Measurements from ENCODE around the gene LAMP1.

LAMP1 gene

DNA sequence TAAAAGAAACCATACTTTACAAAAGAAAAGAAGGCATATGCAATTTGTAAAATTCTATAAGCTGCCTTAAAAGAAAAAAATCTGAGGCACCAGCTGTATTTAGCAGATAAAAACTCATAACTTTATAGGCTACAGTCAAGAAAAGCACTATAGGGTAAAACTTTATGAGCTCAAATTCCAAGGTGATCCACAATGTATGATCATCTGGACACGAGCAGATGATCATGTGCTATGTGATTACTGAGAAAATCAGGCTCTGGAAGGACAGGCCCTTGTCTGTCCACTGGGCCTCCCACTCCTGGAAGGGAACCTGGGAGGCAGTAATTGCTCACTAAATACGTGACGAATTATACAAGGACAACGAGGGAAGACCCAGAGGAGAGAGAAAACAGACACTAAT is 59.6 kb downstream of the LAMP1 start:
- TF ChIP-seq, protein P1, sequence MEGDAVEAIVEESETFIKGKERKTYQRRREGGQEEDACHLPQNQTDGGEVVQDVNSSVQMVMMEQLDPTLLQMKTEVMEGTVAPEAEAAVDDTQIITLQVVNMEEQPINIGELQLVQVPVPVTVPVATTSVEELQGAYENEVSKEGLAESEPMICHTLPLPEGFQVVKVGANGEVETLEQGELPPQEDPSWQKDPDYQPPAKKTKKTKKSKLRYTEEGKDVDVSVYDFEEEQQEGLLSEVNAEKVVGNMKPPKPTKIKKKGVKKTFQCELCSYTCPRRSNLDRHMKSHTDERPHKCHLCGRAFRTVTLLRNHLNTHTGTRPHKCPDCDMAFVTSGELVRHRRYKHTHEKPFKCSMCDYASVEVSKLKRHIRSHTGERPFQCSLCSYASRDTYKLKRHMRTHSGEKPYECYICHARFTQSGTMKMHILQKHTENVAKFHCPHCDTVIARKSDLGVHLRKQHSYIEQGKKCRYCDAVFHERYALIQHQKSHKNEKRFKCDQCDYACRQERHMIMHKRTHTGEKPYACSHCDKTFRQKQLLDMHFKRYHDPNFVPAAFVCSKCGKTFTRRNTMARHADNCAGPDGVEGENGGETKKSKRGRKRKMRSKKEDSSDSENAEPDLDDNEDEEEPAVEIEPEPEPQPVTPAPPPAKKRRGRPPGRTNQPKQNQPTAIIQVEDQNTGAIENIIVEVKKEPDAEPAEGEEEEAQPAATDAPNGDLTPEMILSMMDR (IDR thresholded peaks at IDR 0.05; ENCODE audit: borderline replicate concordance, insufficient read depth, low read depth, low read length), result no peak

DNA sequence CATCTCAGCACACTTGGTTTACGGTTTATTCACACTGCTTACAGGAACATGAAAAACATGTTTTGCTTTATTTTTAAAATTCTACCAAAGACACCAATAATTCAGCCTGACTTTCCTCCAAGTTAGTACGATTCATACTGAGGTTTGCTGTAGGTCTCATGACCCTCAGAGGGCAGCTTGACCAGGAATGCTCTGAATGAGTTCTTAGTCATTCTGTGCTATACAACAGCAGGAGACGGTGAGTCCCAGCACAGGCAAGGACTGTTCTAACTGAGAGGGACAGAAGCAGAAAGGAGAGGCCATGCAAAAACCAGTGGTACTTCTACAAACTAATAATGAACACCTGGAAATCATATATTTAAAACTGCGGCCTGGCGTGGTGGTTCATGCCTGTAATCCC is 60.5 kb downstream of the LAMP1 start:
- no peak overlapping the region for H3K4me3 ChIP-seq (ENCODE audit: low read depth, low read length)
- TF ChIP-seq, protein P1 (IDR thresholded peaks at IDR 0.05; ENCODE audit: borderline replicate concordance, insufficient read depth, low read depth, low read length), result no peak

More for the DNA sequence above, 59.6 kb downstream of the LAMP1 start:
- no peak overlapping the region for H3K4me3 ChIP-seq (ENCODE audit: low read depth, low read length)

DNA sequence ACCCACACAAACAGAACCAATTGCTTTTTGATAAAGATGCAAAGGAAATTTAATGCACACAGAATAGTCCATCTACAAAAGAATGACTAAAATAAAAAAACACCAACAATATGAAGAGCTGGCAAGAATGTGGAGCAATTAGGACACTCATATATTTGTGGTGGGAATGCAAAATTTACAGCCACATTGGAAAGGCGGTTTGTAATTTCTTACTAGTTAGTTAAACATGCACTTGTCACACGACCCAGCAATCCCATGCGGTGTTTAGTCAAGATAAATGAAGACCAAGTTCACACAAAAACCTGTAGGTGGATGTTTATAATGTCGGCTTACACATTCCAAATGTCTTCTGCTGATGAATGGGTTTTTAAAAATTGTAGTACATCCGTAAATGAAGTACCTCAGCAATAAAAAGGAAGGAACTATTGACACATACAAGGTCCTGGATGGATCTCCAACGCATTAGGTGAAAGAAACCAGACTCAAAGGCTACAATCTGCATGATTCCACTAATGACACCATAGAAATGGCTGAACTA is 61.7 kb downstream of the LAMP1 start:
- H3K4me3 ChIP-seq (ENCODE audit: low read depth, low read length), result no peak overlapping the region
- TF ChIP-seq, protein P1 (IDR thresholded peaks at IDR 0.05; ENCODE audit: borderline replicate concordance, insufficient read depth, low read depth, low read length), result no peak

DNA sequence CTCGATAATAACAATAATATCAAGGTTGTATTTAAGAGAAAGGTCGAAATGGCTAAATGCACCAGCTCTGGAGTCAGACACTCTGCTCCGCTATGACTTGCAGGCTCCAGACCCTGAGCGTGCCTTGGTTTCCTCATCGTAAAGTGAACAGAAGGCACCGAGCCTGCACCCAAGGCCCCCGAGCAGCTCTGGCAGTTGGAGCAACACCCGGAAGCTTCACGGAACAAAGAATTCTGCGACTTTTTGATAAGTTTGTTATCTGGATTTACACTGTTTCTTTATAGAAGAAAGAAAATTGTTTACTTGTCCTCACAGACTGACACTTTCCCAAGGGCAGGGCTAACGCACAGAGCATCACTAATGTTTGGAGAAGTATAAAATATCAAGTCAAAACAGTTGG is 62.5 kb downstream of the LAMP1 start:
- TF ChIP-seq, protein P1 (IDR thresholded peaks at IDR 0.05; ENCODE audit: borderline replicate concordance, insufficient read depth, low read depth, low read length), result no peak
- no peak overlapping the region for H3K4me3 ChIP-seq (ENCODE audit: low read depth, low read length)

DNA sequence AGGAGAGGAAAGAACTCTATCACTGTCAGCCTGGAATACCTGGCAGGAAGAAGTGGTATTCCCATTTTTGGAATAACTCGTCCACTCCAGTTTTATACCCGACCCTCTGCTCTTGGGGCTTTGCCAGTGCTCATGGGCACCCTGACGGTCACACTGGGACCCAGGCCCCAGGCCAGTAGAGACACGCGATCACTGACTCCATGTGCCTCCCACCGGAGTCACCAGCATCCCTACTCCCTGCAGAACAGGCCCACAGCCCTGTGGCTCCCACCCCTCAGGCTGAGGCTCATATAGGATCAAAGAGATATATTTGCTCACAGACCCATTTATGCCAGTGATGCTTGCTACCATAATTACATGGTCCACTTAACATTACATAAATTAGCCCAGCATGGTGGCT is 63.4 kb downstream of the LAMP1 start:
- TF ChIP-seq, protein P1 (IDR thresholded peaks at IDR 0.05; ENCODE audit: borderline replicate concordance, insufficient read depth, low read depth, low read length), result no peak
- no peak overlapping the region for H3K4me3 ChIP-seq (ENCODE audit: low read depth, low read length)

DNA sequence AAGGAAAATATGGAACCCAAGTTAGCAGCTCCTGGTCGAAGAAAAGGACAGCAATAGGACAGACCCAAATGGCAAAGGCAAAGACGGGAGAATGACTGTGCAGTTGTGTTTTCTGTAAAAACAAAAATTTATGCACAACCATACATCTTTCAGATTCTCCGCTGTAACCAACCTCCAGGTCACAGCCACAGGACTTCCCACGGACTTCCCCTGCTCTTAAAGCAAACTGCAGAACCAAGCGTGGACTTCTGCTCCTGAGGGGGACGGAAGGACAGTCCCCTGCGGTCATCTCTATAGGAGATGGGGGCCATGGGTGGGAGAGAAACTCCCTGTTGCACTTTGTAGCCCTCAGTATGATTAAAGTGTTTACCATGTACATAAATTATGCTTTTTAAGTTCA is 64.4 kb downstream of the LAMP1 start:
- H3K4me3 ChIP-seq (ENCODE audit: low read depth, low read length), result no peak overlapping the region
- TF ChIP-seq, protein P1 (IDR thresholded peaks at IDR 0.05; ENCODE audit: borderline replicate concordance, insufficient read depth, low read depth, low read length), result no peak

DNA sequence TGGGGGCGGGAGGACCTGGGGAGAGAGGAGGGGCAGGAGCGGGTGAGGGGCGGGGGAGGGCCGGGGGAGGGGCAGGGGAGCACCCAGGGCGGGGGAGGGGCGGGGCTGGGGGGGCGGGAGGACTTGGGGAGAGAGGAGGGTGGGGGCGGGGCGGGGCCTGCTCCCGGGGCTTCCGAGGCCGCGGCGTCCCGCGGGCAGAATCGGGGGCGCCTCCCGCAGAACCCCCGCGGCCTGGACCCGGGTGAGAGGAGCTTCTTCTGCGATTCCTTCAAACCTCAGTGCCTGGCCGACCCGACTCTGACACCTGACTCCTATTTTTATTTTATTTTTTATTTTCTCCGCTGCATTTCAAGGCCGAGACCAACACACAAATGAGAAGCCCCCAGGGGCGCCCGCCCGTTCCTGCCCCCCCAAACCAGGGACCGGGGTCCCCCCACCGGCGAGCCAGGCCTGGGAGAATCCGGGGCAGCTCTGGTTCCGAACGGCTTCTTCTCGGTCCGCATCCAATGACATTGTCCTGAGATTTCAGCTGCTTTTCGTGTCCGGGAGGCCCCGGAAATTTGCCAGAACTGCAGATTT is 67.4 kb downstream of the LAMP1 start:
- H3K4me3 ChIP-seq (ENCODE audit: low read depth, low read length), result no peak overlapping the region
- TF ChIP-seq, protein P1 (IDR thresholded peaks at IDR 0.05; ENCODE audit: borderline replicate concordance, insufficient read depth, low read depth, low read length), result no peak
